Measurements from ENCODE around the gene ABCC2.
"Not testable (repeated sequence)": the region's sequence is repeated elsewhere in the genome, so short reads cannot be mapped to it uniquely, and the experiment has no call there.

ABCC2 gene

DNA sequence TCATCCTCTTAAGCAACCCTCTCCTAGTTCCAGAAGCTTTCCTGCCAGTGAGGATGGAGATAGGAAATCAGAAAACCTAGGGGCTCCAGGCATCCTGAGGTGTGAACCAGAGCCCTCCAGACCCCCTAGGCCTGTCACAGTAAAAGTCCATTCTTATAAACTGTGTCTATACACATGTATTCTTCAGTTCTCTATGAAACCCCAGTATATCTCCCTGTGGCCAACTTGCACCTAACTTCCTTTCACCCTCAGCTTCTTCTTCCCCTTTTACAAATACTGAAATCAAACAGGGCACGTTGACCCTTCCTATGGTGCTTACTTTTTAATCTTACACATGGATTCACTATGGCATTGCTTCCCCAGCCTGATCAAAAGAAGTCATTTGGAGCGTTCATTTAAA, 58.4 kb downstream of the ABCC2 start:
- DNase-seq (ENCODE audit: low spot score in 2 of 2); H3K9me3 ChIP-seq; H3K27me3 ChIP-seq (ENCODE audit: low read depth); H3K4me1 ChIP-seq; in situ Hi-C loops (cut with MboI; ENCODE audit: low sequenced_read_pairs); H3K36me3 ChIP-seq (replicated peaks); H3K4me3 ChIP-seq: not testable (repeated sequence)

GRCh38 chr10:99841746-99842145, 59.3 kb downstream of the ABCC2 start:
- H3K4me3 ChIP-seq, result no peak overlapping the region
- H3K9me3 ChIP-seq, result no peaks in the 10 kb centered on the region
- DNase-seq (ENCODE audit: low spot score in 2 of 2), result no peak
- H3K36me3 ChIP-seq (replicated peaks), result no peaks in the 10 kb centered on the region
- H3K4me1 ChIP-seq, result peaks cover 3% of the 10 kb centered on the region
- in situ Hi-C loops (cut with MboI; ENCODE audit: low sequenced_read_pairs), result no loop called here
- H3K27me3 ChIP-seq (ENCODE audit: low read depth), result no peaks in the 10 kb centered on the region

GRCh38 chr10:99843310-99843709, 60.9 kb downstream of the ABCC2 start:
- no peak for DNase-seq (ENCODE audit: low spot score in 2 of 2)
- in situ Hi-C loops (cut with MboI; ENCODE audit: low sequenced_read_pairs), result no loop called here
- Histone ChIP-seq H3K36me3 (replicated peaks) (no peaks in the 10 kb centered on the region), H3K9me3 (no peaks in the 10 kb centered on the region), H3K4me3 (no peak overlapping the region), H3K27me3 (ENCODE audit: low read depth) (no peaks in the 10 kb centered on the region), H3K4me1 (peaks cover 3% of the 10 kb centered on the region)

GRCh38 chr10:99844433-99844955, 62.1 kb downstream of the ABCC2 start:
- in situ Hi-C loops (cut with MboI; ENCODE audit: low sequenced_read_pairs), result no loop called here
- Histone ChIP-seq H3K4me3 (no peak overlapping the region), H3K4me1 (peaks cover 8% of the 10 kb centered on the region), H3K36me3 (replicated peaks) (no peaks in the 10 kb centered on the region), H3K27me3 (ENCODE audit: low read depth) (no peaks in the 10 kb centered on the region), H3K9me3 (no peaks in the 10 kb centered on the region)
- DNase-seq (ENCODE audit: low spot score in 2 of 2), result no peak

- peaks cover 22% of the 10 kb centered on the region for H3K4me1 ChIP-seq
- no peaks in the 10 kb centered on the region for H3K36me3 ChIP-seq (replicated peaks)
- no peak overlapping the region for H3K4me3 ChIP-seq
- DNase-seq (ENCODE audit: low spot score in 2 of 2), result peak; percentile 85 to 86
- no peaks in the 10 kb centered on the region for H3K27me3 ChIP-seq (ENCODE audit: low read depth)
- in situ Hi-C loops (cut with MboI; ENCODE audit: low sequenced_read_pairs), result loop anchor here (5.0 kb wide), 1 partner anchor 201 kb away; no protein-coding TSS in a partner anchor
- H3K9me3 ChIP-seq, result no peaks in the 10 kb centered on the region
Measured at GRCh38 chr10:99845837-99846382, 63.5 kb downstream of the ABCC2 start.

DNA sequence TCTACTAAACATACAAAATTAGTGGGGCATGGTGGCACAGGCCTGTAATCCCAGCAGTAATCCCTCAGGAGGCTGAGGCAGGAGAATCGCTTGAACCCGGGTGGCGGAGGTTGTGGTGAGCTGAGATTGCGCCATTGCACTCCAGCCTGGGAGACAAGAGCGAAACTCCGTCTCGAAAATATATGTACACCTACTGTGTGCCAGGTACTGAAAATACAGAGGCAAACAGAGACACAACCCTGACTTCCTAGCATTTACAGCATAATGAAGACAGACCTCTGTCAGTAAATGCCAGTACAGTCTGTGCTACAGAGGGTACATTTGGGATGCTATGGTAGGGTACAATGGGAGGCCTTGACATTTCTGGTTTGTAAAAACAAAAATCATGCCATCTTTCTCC, 66.6 kb downstream of the ABCC2 start:
- in situ Hi-C loops (cut with MboI; ENCODE audit: low sequenced_read_pairs), result loop anchor here (5.0 kb wide), 1 partner anchor 198 kb away; no protein-coding TSS in a partner anchor
- H3K4me3 ChIP-seq, result no peak overlapping the region

DNA sequence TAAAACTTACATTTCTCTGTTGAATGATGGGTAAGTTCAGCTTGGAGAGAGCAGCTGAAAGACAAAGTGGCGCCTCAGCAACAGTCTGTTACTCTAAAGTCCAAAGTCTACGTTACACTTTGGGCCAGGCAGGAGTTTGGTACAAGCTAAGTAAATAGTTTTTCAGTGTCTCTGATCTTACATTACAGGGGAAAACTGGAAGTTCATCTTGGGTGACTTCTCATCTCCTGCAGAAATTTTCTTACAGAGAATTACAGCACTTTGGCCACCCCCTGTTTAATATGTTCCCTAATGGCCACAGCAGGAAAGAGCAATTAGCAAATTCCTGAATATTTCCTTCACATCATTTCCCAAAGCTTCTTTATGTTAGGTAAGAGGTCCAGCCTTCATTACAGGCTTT, 67.1 kb downstream of the ABCC2 start:
- Histone ChIP-seq H3K4me3 (no peak overlapping the region), H3K27me3 (ENCODE audit: low read depth) (no peaks in the 10 kb centered on the region), H3K36me3 (replicated peaks) (no peaks in the 10 kb centered on the region), H3K9me3 (no peaks in the 10 kb centered on the region), H3K4me1 (peaks cover 37% of the 10 kb centered on the region)
- peak; percentile 22 to 41 for DNase-seq (ENCODE audit: low spot score in 2 of 2)
- in situ Hi-C loops (cut with MboI; ENCODE audit: low sequenced_read_pairs), result loop anchor here (5.0 kb wide), 1 partner anchor 198 kb away; no protein-coding TSS in a partner anchor

More for the DNA sequence above, 66.6 kb downstream of the ABCC2 start:
- DNase-seq (ENCODE audit: low spot score in 2 of 2), result no peak
- no peaks in the 10 kb centered on the region for H3K9me3 ChIP-seq
- no peaks in the 10 kb centered on the region for H3K27me3 ChIP-seq (ENCODE audit: low read depth)
- peaks cover 37% of the 10 kb centered on the region for H3K4me1 ChIP-seq
- H3K36me3 ChIP-seq (replicated peaks), result no peaks in the 10 kb centered on the region

DNA sequence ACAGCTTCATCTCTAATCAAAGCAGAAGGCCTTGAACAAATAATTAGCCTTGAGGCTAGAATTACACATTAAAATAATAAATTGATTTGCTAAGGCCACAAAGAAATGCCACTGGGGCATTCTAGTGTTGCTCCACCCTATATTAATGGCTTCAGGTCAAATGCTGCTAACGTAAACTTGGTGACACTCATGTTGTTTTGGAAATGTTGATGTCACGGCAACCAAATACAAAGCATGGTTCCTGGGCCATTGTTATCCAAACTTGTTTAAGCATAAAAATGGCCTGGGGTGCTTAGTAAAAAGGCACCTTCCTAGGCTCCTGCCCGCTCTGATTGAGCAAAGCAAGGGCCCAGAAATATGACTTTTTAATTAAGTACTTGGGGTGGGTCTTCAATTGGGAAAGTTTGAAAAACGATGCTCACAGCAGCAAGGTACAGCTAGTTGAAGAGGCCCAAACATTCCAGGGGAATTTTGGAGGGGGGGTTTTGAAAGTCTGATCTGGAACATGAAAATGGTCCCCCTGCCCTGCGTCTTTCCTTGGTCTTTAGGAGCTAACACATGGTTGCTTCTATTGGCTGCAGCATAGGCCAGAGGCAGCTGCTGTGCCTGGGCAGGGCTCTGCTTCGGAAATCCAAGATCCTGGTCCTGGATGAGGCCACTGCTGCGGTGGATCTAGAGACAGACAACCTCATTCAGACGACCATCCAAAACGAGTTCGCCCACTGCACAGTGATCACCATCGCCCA, 67.8 kb downstream of the ABCC2 start:
- in situ Hi-C loops (cut with MboI; ENCODE audit: low sequenced_read_pairs), result no loop called here
- Histone ChIP-seq H3K9me3 (no peaks in the 10 kb centered on the region), H3K27me3 (ENCODE audit: low read depth) (no peaks in the 10 kb centered on the region), H3K4me1 (peaks cover 37% of the 10 kb centered on the region), H3K4me3 (no peak overlapping the region), H3K36me3 (replicated peaks) (no peaks in the 10 kb centered on the region)
- DNase-seq (ENCODE audit: low spot score in 2 of 2), result peak; percentile 71 to 76

GRCh38 chr10:99850767-99851340, 68.4 kb downstream of the ABCC2 start:
- Histone ChIP-seq H3K36me3 (replicated peaks) (no peaks in the 10 kb centered on the region), H3K4me3 (no peak overlapping the region), H3K27me3 (ENCODE audit: low read depth) (no peaks in the 10 kb centered on the region), H3K9me3 (no peaks in the 10 kb centered on the region), H3K4me1 (peaks cover 37% of the 10 kb centered on the region)
- in situ Hi-C loops (cut with MboI; ENCODE audit: low sequenced_read_pairs), result no loop called here
- peak; percentile 36 to 45 for DNase-seq (ENCODE audit: low spot score in 2 of 2)

GRCh38 chr10:99851825-99852224, 69.4 kb downstream of the ABCC2 start:
- peak in 1 of 2 experiments; percentile 41 for DNase-seq (ENCODE audit: low spot score in 2 of 2)
- H3K9me3 ChIP-seq, result no peaks in the 10 kb centered on the region
- no peaks in the 10 kb centered on the region for H3K27me3 ChIP-seq (ENCODE audit: low read depth)
- no peaks in the 10 kb centered on the region for H3K36me3 ChIP-seq (replicated peaks)
- peaks cover 34% of the 10 kb centered on the region for H3K4me1 ChIP-seq
- no peak overlapping the region for H3K4me3 ChIP-seq
- in situ Hi-C loops (cut with MboI; ENCODE audit: low sequenced_read_pairs), result no loop called here

GRCh38 chr10:99852481-99853213, 70.2 kb downstream of the ABCC2 start:
- Histone ChIP-seq H3K9me3 (no peaks in the 10 kb centered on the region), H3K36me3 (replicated peaks) (no peaks in the 10 kb centered on the region), H3K4me1 (peaks cover 34% of the 10 kb centered on the region), H3K4me3 (no peak overlapping the region), H3K27me3 (ENCODE audit: low read depth) (no peaks in the 10 kb centered on the region)
- in situ Hi-C loops (cut with MboI; ENCODE audit: low sequenced_read_pairs), result no loop called here
- DNase-seq (ENCODE audit: low spot score in 2 of 2), result no peak

- Histone ChIP-seq H3K4me3 (no peak overlapping the region), H3K9me3 (no peaks in the 10 kb centered on the region), H3K36me3 (replicated peaks) (no peaks in the 10 kb centered on the region), H3K27me3 (ENCODE audit: low read depth) (no peaks in the 10 kb centered on the region), H3K4me1 (peaks cover 34% of the 10 kb centered on the region)
- DNase-seq (ENCODE audit: low spot score in 2 of 2), result no peak
- in situ Hi-C loops (cut with MboI; ENCODE audit: low sequenced_read_pairs), result no loop called here
Measured at GRCh38 chr10:99853655-99854054, 71.2 kb downstream of the ABCC2 start.

- no peaks in the 10 kb centered on the region for H3K36me3 ChIP-seq (replicated peaks)
- H3K4me1 ChIP-seq, result peaks cover 26% of the 10 kb centered on the region
- H3K9me3 ChIP-seq, result no peaks in the 10 kb centered on the region
- no peaks in the 10 kb centered on the region for H3K27me3 ChIP-seq (ENCODE audit: low read depth)
- H3K4me3 ChIP-seq, result no peak overlapping the region
- peak in 1 of 2 experiments; percentile 27 for DNase-seq (ENCODE audit: low spot score in 2 of 2)
- in situ Hi-C loops (cut with MboI; ENCODE audit: low sequenced_read_pairs), result no loop called here
Measured at GRCh38 chr10:99854860-99855259, 72.4 kb downstream of the ABCC2 start.

Measured in HAP-1 (cell line).